Brain pericyte (primary cell): ENCODE measurements around the gene MRAP.
A peak's percentile ranks its signal among the peaks of the same experiment; 100 is the strongest.

Experiments
- DNase-seq: peaks from one replicate; pipeline ENCODE4 v3.0.0-alpha.2; 2012; ENCODE audit warnings: low read depth, low spot score

Gene MRAP

DNA sequence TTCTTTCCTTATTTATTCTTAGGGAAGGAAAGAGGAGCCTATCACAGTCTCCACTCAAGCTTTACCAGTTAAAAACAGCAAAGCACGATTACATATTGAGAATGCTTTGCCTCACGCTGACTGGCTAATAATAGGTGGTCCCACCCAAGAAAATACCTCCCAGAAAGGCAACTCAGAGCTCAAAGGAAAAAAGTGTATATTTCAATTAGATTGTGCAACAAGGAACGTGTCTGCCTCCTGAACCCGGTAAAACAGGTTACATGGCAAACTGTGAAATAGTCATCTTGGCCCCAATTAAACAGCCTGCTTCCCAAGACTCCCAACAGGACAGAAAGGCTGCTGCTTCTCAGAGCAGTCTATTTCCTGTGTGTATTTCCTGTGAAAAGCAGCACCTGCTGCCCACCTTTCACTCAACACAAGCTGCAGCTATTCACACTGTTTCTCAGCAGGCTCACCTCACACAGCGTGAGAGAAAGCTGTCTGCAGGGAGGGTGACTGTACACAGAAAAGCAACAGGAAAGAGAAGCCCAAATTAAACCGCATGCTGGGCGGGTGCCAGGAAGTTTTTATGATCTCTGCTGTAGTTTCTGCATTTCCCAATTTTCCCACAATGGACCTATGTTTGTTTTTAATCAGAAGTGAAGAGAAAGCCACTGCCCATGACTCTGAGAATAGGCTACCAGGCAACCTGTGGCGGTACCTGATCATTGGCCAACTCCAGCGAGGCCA lies 50.1 kb downstream of the MRAP start:
- DNase-seq: peak; percentile 63

GRCh38 chr21:32349333-32349944 lies 50.8 kb downstream of the MRAP start:
- no peak for DNase-seq

GRCh38 chr21:32350211-32350980 lies 51.7 kb downstream of the MRAP start:
- no peak for DNase-seq

DNA sequence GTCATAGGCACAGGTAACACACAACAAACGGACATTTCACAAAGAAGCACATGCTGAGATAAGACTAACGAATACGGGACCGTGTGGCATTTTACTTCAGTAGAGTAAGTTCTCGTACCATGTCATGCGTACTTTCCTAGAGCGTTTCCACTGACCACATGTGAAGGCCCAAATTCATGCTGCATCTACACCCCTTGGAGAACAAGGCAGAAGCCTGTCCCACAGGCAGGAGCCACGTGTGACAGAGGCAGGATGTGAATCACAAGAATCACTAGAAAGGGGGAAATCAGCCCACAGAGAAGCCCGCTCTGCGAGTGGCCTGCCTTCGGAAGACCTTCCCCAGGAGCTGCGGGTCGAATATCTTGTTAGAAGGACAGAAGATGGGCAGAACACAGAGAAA lies 52.3 kb downstream of the MRAP start:
- no peak for DNase-seq

DNA sequence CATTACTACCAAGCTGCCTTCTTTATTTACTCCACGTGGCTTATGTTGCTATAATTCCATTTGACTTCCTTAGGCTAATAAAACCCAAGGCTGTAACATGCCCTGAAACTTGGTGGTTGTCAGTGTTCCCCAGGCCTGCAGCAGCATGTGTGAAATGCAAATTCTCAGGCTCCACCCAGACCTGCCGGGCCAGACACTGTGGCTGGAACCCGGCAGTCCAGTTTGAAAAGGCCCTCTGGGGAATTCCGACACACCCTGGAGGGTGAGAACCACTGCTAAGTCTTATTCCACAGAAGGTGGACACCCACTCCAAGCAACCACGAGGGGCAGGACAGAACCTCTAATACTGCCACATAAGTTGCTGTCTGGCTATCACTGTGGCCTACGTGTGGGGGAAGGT lies 52.8 kb downstream of the MRAP start:
- DNase-seq: no peak

GRCh38 chr21:32352526-32352925 lies 53.9 kb downstream of the MRAP start:
- no peak for DNase-seq

- no peak for DNase-seq
These were observed 54.5 kb downstream of the MRAP start for GRCh38 chr21:32353002-32353711.

GRCh38 chr21:32356874-32357395 lies 58.3 kb downstream of the MRAP start:
- no peak for DNase-seq

- no peak for DNase-seq
These were observed 61.1 kb downstream of the MRAP start for GRCh38 chr21:32359719-32360260.

DNA sequence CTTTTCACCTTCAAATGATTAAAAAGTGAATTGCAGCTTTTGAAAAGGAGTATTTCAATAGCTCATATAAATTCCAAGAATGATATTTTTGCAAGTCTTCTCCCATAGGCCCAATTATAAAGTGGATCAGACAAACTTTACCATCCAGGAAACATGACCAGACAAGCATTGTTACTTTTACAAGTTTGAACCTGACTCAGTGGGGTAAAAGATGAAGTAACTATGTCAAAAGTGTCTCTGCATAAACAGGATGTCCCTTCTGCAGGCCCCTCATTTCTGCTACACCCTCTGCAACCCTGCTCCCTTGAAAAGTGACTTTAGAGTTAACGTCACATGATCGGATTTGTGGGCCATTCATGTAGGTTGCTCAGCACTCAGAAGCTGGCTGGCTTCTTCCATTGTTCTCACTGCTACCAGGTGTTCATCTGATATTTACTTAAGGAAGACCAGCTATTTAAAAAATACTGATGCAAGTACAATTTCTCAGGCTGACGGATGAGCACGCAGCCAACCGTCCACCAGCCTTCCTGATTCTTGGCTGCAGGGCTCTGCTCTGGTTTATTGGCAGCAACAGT lies 61.8 kb downstream of the MRAP start:
- DNase-seq: no peak
